ENCODE results near the gene MCCC1. TPM values are rescaled to one million over a fixed set of nuclear protein-coding genes. Genes with fewer than 3 reads are reported as not detected.

MCCC1 gene
- total and polyA plus RNA-seq, 10 of the 15 experiments (the other 5 are each of a cell fraction or from before 2014, with no cell fraction given): 35.0 to 71.7 (median 47.0) TPM

GRCh38 chr3:182980204-182981037 is 118.9 kb downstream of the MCCC1 start, which contains the start of gene DCUN1D1 (continued):
- TF ChIP-seq SUPT20H (IDR thresholded peaks at IDR 0.05; ENCODE audit: borderline replicate concordance, control insufficient read depth, low read depth, low read length) (no peak), CREB1 (IDR thresholded peaks at IDR 0.05; ENCODE audit: low read depth) (no peak; the same call in 1 of the 2 replicates), KLF5 (IDR thresholded peaks at IDR 0.05; ENCODE audit: partially characterized antibody) (no peak), ATF7 (IDR thresholded peaks at IDR 0.05; ENCODE audit: low read depth) (no peak), CHD2 (IDR thresholded peaks at IDR 0.05; ENCODE audit: borderline replicate concordance, low read depth, low read length) (0 out of 2 replicates have a peak, but pooled peaks have one; percentile 14), EP300 (IDR thresholded peaks at IDR 0.05; ENCODE audit: borderline replicate concordance in 1 of 2, control insufficient read depth in 1 of 2, low read depth in 2 of 2, low read length in 2 of 2) (no peak), WRNIP1 (IDR thresholded peaks at IDR 0.05; ENCODE audit: borderline replicate concordance, low read depth, low read length) (no peak), REST (IDR thresholded peaks at IDR 0.05; ENCODE audit: low read depth, low read length) (no peak), MEF2A (IDR thresholded peaks at IDR 0.05; ENCODE audit: insufficient read depth, low read depth, low read length) (no peak), KDM1A (IDR thresholded peaks at IDR 0.05; ENCODE audit: borderline replicate concordance) (no peak), RAD51 (IDR thresholded peaks at IDR 0.05) (no peak), KAT2A (conservative IDR thresholded peaks at IDR 0.05; ENCODE audit: control insufficient read depth, low read depth, low read length) (no peak), SIN3A (IDR thresholded peaks at IDR 0.05; ENCODE audit: low read depth, low read length) (no peak), IRF3 (IDR thresholded peaks at IDR 0.05) (no peak), MEF2B (IDR thresholded peaks at IDR 0.05; ENCODE audit: partially characterized antibody, poor library complexity, severe bottlenecking) (no peak), HDGF (IDR thresholded peaks at IDR 0.05) (no peak), SIX5 (IDR thresholded peaks at IDR 0.05; ENCODE audit: low read depth, low read length, severe bottlenecking) (no peak), TAF1 (IDR thresholded peaks at IDR 0.05; ENCODE audit: borderline replicate concordance, low read depth, low read length) (peak; percentile 48; the same call in 1 of the 2 replicates), USF1 (IDR thresholded peaks at IDR 0.05; ENCODE audit: borderline replicate concordance, extremely low read length, insufficient read depth, low read depth, low read length) (no peak), PML (IDR thresholded peaks at IDR 0.05; ENCODE audit: low read length) (no peak), ZSCAN29 (IDR thresholded peaks at IDR 0.05) (peak; percentile 100), MTA2 (IDR thresholded peaks at IDR 0.05; ENCODE audit: low read depth) (no peak), BHLHE40 (IDR thresholded peaks at IDR 0.05; ENCODE audit: borderline replicate concordance in 1 of 2, low read depth in 2 of 2, low read length in 1 of 2) (peak in 1 of 2 experiments; percentile 82; a peak in 2 of 4 replicates), NR2C2 (IDR thresholded peaks at IDR 0.05; ENCODE audit: borderline replicate concordance, control insufficient read depth, insufficient read length, low read depth) (no peak), ZNF622 (IDR thresholded peaks at IDR 0.05) (no peak)

All from GM12878 (cell line).